HG03378 (cell line): Measurements from ENCODE around the gene OR10V1.
"Not testable (repeated sequence)": the region's sequence is repeated elsewhere in the genome, so short reads cannot be mapped to it uniquely, and the experiment has no call there.

Experiments
- ATAC-seq: cut with Tn5 transposase; IDR thresholded peaks from one replicate; pipeline ENCODE4 v1.9.1; 2021; ENCODE audit warnings: mild to moderate bottlenecking, moderate library complexity; ENCODE audit not compliant: unreplicated experiment

The OR10V1 gene

DNA sequence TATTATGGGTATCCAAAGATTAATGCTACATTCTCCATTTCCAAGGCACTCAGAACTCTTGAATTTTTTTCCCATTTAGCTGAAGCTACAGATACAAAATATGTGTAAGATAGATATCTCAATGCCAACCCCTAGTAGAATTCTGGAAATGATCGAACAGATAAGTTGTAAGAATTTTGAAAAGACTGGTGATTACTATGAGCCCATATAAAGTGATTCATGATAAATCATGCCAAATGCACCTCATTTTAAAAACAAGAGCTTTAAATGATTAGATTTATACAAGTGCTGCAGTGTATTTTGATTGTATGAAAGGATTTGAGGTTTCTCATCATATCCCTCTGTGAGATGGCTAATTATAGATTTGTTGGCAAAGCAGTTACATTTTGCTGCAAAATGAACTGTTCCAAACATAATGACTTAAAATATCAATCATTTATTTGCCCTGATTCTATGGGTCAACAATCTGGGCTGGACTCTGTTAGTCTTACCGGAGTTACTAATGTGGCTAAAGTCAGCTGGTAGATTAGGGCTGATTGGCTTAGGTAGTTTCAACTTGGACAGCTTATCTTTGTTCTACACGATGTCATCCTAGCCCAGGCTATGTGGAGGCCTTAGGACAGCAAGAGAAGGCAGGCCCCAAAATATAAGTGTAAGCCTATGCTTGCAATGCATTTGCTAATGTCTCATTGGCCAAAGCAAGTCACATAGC is 3.4 kb downstream of the OR10V1 start:
- no peak for ATAC-seq

DNA sequence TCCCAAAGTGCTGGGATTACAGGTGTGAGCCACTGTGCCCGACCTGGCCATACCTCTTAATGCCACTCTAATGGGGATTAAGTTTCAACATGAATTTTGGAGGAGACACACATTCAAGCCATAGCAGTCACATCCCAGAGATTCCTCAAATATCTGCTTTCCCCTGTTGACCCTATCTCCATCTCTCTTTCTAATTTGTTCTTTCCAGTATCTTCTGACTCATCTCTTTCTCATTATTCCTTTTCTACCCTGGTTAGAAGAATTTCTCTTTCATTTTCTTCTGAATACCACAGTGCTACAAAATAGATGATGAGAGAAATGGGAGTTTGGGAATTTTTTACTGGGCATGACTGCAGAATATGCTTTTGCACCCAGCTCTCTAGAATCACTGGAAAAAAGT is 5.1 kb downstream of the OR10V1 start:
- no peak for ATAC-seq

DNA sequence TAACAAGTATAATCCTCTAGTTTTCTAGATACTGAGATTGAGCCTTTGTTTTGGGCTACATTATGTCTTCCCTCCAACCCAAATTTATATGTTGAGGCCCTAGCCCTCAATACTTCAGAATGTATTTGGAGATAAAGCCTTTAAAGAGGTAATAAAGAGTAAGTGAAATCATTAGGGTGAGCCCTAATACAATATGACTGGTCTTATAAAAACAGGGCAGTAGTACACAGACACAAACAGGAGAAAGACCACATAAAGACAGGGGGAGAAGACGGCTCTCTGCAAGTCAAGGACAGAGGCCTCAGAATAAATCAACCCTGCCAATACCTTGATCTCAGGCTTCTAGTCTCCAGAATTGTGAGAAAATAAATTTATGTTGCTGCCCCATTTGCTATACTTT is 6.3 kb downstream of the OR10V1 start:
- ATAC-seq: no peak

DNA sequence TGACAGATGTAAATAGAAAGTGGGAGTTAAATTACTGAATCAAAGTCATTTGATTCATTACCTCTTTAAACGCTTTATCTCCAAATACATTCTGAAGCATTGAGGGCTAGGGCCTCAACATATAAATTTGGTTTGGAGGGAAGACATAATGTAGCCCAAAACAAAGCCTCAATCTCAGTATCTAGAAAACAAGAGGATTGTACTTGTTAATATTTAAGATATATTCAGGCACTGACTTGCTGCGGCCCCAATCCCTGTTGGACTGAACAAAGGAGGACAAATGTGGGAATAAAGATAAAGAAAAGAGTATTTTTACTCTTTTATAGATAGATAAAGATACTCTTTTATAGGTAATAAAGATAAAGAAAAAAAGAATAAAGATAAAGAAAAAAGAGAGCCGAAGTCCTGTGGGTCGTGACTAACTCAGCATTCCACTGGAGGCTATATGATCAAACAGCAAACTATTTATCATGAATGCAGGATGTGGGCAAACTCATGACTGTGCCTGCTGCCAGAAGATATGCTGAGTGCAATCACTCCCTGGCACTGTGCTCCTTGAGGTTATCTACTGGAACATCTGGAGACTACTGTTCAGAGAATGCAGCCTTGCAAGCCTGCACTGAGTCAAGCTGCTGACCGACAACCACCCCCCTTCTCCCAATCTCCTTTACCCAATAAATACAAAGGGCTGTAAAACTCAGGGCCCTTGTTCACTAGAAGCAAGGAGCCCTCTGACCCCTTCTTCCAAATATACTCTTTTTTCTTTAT is 6.9 kb downstream of the OR10V1 start:
- no peak for ATAC-seq

DNA sequence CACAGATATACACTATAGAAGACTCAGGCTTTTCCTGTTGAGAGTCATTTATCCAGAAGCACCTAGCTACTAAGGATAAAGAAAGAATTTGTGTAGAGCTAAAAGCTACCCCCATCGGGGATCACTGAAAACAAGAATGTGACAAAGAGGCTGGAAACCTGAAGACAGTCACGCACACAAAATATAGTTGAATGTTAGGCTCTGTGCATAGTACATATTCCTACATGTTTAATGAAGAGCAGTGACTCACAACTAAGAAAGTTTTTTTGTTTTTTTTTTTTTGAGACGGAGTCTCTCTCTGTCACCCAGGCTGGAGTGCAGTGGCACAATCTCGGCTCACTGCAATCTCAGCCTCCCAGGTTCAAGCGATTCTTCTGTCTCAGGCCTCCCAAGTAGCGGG is 8.4 kb downstream of the OR10V1 start:
- no peak for ATAC-seq

DNA sequence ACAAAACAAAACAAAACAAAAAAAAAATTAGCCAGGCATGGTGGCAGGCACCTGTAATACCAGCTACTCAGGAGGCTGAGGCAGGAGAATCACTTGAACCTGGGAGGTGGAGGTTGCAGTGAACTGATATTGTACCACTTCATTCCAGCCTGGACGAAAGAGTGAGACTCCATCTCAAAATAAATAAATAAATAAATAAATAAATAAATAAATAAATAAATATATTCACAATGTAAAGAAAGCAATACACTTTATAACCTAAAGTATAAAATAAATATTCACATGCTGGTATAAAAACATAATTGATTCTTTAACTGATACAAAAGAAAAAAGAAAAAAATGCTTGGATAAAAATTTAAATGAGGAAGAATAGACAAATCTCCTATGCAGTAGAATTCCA is 10.1 kb downstream of the OR10V1 start:
- ATAC-seq: not testable (repeated sequence)

DNA sequence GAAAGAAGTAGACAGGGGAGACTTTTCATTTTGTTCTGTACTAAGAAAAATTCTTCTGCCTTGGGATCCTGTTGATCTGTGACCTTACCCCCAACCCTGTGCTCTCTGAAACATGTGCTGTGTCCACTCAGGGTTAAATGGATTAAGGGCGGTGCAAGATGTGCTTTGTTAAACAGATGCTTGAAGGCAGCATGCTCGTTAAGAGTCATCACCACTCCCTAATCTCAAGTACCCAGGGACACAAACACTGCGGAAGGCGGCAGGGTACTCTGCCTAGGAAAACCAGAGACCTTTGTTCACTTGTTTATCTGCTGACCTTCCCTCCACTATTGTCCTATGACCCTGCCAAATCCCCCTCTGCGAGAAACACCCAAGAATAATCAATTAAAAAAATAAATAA is 13.5 kb downstream of the OR10V1 start:
- not testable (repeated sequence) for ATAC-seq

DNA sequence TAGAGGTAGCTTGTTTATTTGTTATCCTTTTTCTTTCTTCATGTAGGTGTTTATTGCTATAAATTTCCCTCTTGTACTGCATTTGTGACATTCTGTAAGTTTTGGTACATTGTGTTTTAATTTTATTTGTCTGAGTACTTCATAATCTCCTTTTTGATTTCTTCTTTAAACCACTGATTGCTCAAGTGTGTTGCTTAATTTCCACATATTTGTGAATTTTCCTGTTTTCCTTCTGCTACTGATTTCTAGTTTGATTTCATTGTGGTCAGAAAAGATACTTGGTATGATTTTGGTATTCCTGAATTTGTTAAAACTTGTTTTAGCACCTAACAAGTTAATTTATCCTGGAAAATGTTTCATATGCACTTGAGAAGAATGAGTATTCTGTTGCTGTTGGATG is 15.1 kb downstream of the OR10V1 start:
- ATAC-seq: no peak

DNA sequence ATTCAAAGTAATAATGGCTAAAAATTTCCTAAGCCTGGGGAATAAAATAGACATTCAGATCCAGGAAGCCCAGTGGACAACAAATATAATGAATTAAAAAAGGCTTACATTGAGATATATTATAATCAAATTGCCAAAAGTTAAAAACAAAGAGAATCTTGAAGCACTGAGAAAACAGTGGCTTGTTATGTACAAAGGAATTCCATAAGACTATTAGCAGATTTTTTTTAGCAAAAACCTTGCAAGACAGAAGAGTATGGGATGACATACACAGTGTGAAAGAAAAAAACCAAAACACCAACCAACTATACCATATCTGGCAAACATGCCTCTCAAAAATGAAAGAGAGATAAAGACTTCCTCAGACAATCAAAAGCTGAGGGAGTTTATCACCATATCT is 20.7 kb downstream of the OR10V1 start:
- no peak for ATAC-seq

DNA sequence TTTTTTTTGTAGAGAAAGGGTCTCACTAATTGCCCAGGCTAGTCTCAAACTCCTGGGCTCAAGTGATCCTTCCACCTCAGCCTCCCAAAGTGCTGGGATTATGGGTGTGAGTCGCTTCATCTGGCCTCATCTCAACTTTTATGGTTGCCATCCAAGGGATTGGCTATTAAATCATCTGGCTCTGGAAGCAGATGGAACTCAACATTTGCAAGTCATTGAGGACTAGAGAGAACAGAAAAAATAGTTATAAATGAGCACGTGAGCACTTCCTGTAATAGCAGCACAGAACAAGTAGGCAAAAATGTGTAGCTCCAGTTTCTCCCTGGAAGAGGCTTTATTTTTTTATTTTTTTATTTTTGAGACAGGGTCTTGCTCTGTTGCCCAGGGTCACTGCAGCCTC is 22.5 kb downstream of the OR10V1 start:
- no peak for ATAC-seq

DNA sequence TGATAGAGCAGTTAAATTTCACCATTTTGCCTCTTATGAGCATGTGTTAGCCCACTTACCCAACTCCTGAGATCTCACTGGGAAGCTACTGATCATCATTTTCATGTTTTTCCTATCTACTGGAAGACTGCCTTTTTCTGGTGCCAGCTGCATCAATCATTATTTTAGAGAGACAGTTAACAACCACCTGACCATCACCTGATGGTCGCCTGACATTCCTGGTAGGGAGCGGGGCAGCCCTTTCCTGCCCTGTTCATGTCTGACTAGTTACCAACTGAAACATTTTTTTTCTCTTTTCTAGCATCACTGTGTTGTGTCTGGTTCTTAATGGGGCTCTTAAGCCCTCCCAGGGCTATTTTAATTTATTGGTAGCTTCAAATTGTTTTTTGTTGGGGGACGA is 24.6 kb downstream of the OR10V1 start:
- no peak for ATAC-seq

DNA sequence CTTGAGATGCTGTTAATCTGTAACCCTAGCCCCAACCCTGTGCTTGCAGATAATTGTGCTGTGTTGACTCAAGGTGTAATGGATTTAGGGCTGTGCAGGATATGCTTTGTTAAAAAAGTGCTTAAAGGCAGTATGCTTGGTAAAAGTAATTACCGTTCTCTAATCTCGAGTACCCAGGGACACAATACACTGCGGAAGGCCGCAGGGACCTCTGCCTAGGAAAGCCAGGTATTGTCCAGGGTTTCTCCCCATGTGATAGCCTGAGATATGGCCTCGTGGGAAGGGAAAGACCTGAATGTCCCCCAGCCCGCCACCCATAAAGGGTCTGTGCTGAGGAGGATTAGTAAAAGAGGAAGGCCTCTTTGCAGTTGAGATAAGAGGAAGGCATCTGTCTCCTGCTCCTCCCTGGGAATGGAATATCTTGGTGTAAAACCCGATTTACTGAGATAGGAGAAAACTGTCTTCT is 32.4 kb downstream of the OR10V1 start:
- not testable (repeated sequence) for ATAC-seq

DNA sequence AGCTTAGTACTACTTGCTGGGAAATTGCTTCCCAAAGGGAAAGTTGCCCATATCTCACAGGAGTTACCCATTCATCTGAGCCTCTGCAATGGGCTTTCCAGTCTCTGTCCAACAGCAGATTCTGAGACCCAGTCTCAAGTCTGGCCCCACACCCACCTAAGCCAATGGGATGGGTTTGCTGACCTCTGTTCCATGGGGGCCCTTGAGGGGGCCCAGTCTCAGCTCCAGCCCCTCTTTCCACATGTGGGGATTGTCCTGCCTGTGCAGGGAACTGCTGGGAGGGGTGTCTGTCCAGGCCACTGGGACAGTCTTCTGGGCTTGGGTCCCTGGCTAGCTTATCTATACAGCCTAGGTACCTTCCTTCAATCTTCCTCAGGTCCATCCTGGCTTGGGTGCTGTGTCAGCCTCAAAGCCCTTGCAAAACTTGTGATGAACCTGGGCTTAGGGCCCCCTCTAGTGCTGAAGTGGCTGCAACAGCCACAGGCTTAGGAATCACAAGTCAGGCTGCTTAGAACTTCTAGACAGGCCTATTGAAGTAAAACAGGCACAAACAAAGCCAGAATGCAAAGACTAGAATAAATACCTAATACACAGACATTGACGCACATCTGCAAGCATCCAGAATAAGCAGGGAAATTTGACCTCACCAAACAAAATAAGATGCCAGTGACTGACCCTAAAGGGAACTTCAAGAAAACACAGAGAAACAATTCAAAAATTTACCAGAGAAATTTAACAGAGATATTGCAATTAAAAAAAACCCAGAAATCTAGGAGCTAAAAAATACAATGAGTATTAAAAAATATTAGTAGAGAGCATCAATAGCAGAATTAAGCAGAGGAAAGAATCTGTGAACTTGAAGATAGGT is 33.1 kb downstream of the OR10V1 start:
- ATAC-seq: peak; percentile 86

DNA sequence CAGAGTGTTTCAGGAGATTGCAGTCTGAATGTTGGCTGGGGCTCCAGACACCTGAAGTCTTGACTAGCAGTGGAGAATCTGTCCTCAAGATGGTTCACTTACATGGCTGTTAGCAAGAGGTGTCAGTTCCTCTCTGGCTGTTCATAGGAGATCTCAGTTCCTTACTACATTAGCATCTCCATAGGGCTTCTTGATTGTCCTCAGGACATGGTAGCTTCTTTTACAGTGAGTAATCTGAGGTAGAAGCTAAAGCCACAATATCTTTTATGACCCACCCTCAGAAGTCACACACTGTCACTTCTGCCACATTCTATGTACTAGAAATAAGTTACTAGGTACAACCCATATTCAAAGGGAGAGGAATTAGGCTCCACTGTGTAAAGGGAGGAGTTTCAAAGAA is 34.3 kb downstream of the OR10V1 start:
- ATAC-seq: no peak

DNA sequence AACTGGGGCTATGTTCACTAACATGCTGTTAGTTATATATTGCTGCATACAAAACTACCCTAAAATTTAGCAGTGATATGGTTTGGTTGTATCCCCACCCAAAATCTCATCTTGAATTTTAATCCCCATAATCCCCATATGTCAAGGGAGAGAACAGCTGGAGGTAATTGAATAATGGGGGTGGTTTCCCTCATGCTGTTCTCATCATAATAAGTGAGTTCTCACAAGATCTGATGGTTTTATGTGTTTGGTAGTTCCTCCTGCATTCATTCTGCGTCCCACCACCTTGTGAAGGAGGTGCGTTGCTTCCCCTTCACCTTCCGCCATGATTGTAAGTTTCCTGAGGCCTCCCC is 34.9 kb downstream of the OR10V1 start:
- ATAC-seq: no peak

DNA sequence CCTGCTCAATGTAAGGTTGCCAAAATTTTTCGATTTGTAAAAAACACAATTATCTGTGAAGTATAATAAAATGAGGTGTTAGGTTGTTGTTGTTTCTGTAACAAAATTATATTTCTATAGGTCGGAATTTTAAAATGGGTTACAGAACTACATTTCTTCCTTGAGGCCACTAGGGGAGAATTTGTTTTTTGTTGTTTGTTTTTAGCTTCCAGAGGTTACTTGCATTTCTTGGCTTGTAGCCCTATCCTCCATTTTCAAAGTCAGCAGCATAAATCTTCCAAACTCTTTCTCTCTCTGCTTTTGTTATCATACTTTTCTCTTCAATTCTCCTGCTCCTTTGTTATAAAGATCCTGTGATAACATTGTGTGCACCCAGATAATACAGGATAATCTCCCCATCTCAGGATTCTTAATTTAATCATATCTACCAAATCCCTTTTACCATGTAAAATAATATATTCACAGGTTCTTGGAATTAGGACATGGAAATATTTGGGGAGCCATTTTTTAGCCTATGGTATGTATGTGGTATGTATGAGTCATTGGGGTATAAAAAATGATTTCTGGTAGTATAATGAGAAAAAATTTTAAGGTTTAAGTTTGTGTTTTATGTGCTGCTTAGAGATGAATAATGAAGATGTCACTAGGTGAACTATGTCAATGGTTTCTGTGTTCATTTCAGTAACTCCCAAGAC is 35.4 kb downstream of the OR10V1 start:
- ATAC-seq: no peak

DNA sequence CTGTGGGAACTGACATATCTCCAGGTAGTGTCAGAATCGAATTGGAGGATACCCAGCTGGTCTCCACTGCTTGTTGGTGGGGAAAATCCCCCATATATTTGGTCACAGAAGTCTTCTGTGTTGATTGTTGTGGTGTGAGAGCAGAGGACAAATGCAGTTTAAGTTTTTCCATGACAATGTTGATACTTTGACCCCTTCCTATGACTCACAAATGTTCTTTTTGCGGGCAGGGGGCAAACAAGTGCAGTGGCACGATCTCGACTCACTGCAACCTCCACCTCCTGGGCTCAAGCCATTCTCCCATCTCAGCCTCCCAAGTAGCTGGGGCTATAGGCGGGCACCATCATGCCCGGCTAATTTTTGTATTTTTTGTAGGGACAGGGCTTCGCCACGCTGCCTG is 37.4 kb downstream of the OR10V1 start:
- no peak for ATAC-seq

DNA sequence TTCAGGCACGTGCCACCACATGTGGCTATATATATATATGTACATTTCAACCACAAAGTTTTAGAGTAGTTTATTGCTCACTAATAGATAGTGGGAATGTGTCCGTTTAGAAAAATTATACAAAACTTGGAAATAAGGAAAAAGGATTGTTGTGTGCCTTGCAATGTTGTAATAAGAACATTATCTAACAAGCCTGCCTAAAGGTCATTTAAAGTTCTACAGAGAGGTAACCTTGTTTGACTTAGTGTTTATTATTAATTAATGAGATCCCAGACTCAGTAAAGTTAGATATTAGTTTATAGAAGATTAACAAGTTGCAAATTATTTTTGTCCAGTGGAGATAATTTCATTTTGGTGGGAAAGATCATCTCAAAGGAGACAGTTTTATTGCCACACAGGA is 39.4 kb downstream of the OR10V1 start:
- ATAC-seq: no peak

DNA sequence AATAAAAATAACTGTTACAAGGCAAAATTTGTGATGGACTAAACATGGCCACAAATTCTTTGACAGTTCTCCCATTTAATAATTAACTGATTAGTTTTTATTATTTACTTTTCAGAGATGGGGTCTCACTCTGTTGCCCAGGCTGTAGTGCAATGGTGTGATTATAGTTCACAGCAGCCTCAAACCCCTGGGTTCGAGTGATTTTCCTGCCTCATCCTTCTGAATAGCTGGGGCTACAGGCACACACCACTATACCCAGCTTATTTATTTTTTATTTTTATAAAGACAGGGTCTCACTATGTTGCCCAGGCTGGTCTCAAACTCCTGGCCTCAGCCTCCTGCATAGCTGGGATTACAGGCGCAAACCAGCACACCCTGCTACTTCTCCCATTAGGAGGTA is 40.4 kb downstream of the OR10V1 start:
- no peak for ATAC-seq

DNA sequence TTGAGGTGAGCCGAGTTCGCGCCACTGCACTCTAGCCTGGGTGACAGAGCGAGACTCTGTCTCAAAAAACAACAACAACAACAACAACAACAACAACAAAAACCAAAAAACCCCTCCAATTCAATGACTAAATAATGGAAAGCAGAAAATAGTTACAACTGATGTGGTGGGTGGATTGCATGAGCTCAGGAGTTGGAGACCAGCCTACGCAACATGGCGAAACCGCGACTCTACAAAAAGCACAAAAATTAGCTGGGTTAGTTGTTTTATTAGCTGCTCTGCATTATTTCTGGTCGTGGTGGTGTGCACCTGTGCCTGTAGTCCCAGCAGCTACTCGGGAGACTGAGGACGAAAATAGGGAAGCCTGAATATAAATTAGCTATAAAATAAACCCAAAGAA is 42.2 kb downstream of the OR10V1 start:
- no peak for ATAC-seq

DNA sequence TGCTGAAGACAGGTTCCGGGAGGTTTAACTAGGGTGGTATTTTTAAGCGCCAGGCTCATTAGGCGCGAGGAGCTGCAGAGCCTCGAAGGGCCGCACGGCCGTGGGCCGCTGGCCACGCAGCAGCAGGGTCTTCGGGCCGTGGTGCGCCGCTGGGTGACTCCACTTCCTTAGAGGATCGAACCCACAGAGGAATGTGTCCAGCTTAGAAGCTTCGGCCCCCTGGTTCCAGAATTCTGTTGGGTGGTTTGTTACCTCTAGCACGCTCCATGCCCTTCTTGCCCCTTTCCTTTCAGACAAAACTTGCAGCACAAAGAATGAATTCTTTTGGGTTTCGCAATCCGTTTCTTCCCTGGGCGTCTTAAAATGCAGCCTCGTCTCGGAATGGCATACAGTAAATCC is 44.0 kb downstream of the OR10V1 start:
- no peak for ATAC-seq
